Umbilical cord (tissue), 2 donors: Measurements from ENCODE around the gene F10. TPM values are rescaled to one million over a fixed set of nuclear protein-coding genes. Genes with fewer than 3 reads are reported as not detected.
"Not testable (repeated sequence)": the region's sequence is repeated elsewhere in the genome, so short reads cannot be mapped to it uniquely, and the experiment has no call there.

Experiments used
- DNase-seq: peaks from one replicate; pipeline ENCODE4 v3.0.0-alpha.2; 2015; ENCODE audit warnings: low spot score
- total RNA-seq: library from RNA; depleted of rRNA; stranded (reverse); fragments of >200 nt; gene quantifications from one replicate; pipeline ENCODE4 v1.2.3, GENCODE V29; 2014; ENCODE audit warnings: low replicate concordance; ENCODE audit not compliant: insufficient read depth

F10 gene
- total RNA-seq: 31.3 TPM

- DNase-seq: peak; percentile 96
Measured at GRCh38 chr13:113122550-113123225, at the start of gene F10. TSS of gene F10 (plus strand) at chr13:113122799. CDS start at chr13:113122856, 57 bp downstream.

- DNase-seq: no peak
Measured at GRCh38 chr13:113073942-113074341, 48.7 kb upstream of the F10 start.

GRCh38 chr13:113074401-113074800 lies 48.2 kb upstream of the F10 start:
- DNase-seq: no peak

GRCh38 chr13:113074876-113075275 lies 47.7 kb upstream of the F10 start:
- DNase-seq: no peak

- no peak for DNase-seq
Measured at GRCh38 chr13:113075711-113076110, 46.9 kb upstream of the F10 start.

- DNase-seq: no peak
Measured at GRCh38 chr13:113076681-113077401, 45.8 kb upstream of the F10 start.

- DNase-seq: no peak
Measured at GRCh38 chr13:113077566-113077952, 45.0 kb upstream of the F10 start.

- DNase-seq: no peak
Measured at GRCh38 chr13:113077953-113078901, 44.4 kb upstream of the F10 start.

- no peak for DNase-seq
Measured at GRCh38 chr13:113078902-113079780, 43.5 kb upstream of the F10 start.

- DNase-seq: not testable (repeated sequence)
Measured at GRCh38 chr13:113079781-113080080, 42.9 kb upstream of the F10 start.

GRCh38 chr13:113080361-113080831 lies 42.2 kb upstream of the F10 start:
- DNase-seq: no peak

- no peak for DNase-seq
Measured at GRCh38 chr13:113080901-113081521, 41.6 kb upstream of the F10 start.

- no peak for DNase-seq
Measured at GRCh38 chr13:113082198-113083021, 40.2 kb upstream of the F10 start.

GRCh38 chr13:113083022-113083373 lies 39.6 kb upstream of the F10 start:
- no peak for DNase-seq

GRCh38 chr13:113083402-113084061 lies 39.1 kb upstream of the F10 start:
- peak; percentile 7 for DNase-seq

- no peak for DNase-seq
Measured at GRCh38 chr13:113084094-113084942, 38.3 kb upstream of the F10 start.

- DNase-seq: no peak
Measured at GRCh38 chr13:113084943-113085540, 37.6 kb upstream of the F10 start.
